ENCODE data around the gene ZC4H2.
"Not testable (repeated sequence)": the region's sequence is repeated elsewhere in the genome, so short reads cannot be mapped to it uniquely, and the experiment has no call there.

Gene ZC4H2

GRCh38 chrX:64975989-64976672 lies at the start of gene ZC4H2:
Gene ZC4H2 (minus strand): TSS chrX:64976450. CDS start chrX:64976377, 73 bp downstream.
- DNase-seq (ENCODE audit: low read depth in 2 of 2, low spot score in 1 of 2), result peak in 1 of 2 donors; percentile 37

GRCh38 chrX:65017451-65017850 lies 41.2 kb upstream of the ZC4H2 start:
- no peak for DNase-seq (ENCODE audit: low read depth in 2 of 2, low spot score in 1 of 2)

DNA sequence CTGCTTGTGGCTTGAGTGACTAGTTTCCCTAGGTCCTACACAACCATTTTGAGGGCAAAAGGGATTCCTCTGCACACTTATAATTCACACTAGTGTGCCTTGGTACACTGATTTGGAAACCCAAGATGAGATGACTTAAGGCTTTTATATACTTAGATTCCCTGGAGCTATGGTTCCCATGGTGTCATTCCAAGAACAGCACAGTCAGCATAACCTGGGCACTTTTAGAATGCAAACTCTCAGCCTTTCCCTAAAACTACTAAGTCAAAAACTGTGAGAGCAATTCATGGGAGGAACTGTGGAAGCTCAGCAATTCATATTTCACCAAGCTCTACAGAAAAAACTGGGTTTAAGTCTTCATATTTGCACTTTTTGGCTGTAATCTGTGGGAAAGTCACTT lies 38.0 kb upstream of the ZC4H2 start:
- DNase-seq (ENCODE audit: low read depth in 2 of 2, low spot score in 1 of 2), result no peak

GRCh38 chrX:65009459-65009858 lies 33.2 kb upstream of the ZC4H2 start:
- no peak for DNase-seq (ENCODE audit: low read depth in 2 of 2, low spot score in 1 of 2)

- DNase-seq (ENCODE audit: low read depth in 2 of 2, low spot score in 1 of 2), result not testable (repeated sequence)
Measured at GRCh38 chrX:65002208-65002607, 26.0 kb upstream of the ZC4H2 start.

DNA sequence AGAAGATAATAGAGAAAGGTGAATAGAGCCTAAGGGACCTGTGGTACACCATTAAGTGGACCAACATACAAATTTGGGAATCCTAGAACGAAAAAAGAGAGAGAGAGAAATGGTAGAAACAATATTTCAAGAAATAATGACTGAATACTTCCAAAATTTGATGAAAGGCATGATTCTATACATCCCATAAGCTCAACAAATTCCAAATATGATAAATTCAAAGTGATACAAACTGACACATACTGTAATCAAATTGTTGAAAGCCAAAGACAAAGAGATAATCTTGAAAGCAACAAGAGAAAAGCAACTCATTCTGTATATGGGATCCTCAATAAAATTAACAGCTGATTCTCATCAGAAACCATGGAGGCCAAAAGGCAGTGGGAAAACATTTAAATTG lies 20.6 kb upstream of the ZC4H2 start:
- DNase-seq (ENCODE audit: low read depth in 2 of 2, low spot score in 1 of 2), result no peak

GRCh38 chrX:64994131-64994798 lies 18.0 kb upstream of the ZC4H2 start:
- DNase-seq (ENCODE audit: low read depth in 2 of 2, low spot score in 1 of 2), result no peak

DNA sequence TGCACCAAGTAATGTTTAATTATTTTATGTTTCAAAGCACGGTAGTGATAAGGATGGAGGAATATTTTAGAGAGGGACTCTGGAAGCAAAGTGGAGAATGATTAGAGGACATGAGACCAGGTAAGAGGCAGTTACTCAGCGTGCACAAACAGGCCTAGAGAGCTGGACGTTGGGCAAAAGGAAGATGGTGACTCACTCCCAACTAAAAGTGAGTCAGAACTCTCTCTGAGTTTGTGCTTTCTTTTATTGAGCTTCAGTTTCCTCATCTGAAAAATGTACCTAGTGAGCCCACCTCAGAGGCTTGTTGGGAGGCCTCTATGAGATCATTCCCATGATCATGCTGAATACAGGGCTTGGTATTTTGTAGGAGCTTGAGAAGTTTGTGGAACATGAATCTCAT lies 1.6 kb upstream of the ZC4H2 start:
- DNase-seq (ENCODE audit: low read depth in 2 of 2, low spot score in 1 of 2), result no peak

DNA sequence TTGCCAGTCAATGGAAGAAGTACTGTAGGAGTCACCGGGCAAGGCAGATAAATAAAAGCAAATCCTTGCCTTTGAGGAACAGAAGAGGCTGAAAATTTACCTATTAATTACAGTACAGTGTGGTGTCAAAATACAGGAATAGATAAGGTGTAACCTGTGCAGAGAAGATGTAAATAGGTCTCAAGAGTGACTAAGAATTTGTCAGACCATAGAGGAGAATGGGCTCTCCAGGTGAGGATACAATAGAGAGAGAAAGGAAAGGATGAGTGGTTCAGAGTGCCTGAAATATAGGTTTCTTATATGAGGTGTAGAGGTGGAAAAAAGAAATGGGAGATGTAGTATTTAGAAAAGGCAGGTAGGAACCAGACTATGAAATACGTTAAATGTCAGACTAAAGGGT lies 801 bp upstream of the ZC4H2 start:
- DNase-seq (ENCODE audit: low read depth in 2 of 2, low spot score in 1 of 2), result no peak

DNA sequence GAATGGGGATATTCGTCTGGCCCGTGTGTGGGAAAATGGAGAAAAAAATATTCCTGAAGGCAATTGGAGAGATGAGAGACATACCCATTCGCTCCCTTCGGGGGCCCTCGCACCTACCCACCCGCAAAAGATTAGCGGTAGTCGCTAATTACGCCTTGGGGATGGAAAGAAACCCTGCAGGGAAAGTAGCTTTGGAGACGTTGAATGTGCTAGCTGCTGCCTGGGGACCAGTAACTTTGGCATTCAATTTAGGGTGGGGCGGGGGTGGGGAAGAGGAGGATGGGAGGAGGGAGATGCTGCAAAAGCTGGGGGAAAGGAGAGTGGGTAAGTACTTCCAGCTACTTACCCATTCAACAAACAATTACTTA lies 407 bp upstream of the ZC4H2 start:
- no peak for DNase-seq (ENCODE audit: low read depth in 2 of 2, low spot score in 1 of 2)

DNA sequence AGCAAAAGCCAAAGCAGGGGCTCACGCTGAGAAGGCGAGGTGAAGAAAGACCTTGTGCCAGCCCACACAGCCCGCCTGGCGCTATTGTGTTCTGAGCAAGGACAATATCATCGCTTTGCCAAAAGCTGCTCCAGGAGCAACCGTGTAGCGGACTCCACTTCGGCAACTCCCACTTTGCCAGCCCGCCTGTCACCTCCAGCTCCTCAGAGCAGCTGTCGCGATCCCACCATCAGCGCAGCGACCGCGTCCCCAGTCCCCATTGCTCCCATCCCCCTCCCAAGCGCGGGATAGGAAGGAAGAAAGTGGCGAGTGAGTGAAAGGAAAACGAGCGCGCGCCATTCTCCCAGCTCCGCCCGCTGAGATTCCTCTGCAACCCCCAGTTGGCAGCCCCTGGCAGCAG lies 759 bp downstream of the ZC4H2 start:
- no peak for DNase-seq (ENCODE audit: low read depth in 2 of 2, low spot score in 1 of 2)

DNA sequence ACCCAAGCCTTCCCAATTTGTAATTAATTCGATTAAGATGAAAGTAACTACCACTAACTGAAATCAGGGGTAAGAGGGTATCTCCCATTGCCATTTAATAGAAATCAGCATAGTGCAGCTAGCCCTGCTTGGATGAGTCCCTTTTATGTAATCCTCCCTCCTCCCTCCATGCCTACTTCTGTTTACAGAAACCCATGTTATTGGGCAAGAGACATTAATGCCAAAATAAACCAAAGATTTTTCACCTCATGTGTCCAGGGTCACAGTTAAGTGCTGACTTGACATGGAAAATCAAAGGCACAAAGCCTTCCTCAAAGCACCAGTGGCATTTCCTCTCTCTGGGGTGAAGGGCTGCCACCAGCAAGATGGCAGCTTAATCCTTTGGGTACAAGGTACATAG lies 50.8 kb downstream of the ZC4H2 start:
- no peak for DNase-seq (ENCODE audit: low read depth in 2 of 2, low spot score in 1 of 2)

- no peak for DNase-seq (ENCODE audit: low read depth in 2 of 2, low spot score in 1 of 2)
Measured at GRCh38 chrX:64908121-64908520, 68.1 kb downstream of the ZC4H2 start.

DNA sequence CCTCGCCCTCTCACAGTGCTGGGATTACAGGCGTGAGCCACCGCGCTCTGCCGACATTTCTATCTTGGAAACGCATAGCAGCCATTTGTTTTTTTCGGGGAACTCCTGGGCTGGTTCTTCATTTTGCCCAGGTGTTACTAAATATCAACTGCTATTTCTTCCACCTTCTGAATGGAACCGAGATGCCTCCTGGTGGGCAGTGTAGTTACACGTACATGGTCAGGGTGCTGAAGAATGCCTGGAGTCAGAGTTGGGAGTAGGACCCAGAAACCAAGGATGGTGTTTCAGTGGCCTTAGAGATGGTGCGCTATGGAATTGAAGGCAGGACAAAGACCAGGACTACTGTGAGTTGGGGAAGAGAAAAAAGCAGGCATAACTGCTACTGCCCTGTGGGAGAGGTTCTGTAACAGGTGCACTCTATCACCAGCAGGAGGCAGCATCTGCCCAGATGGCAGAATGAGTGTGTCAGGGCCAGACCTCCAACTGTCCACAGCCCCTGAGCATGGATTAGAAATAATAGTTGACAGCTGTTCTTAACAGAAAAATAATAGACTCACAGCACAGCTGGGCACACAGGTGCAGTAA lies 81.7 kb downstream of the ZC4H2 start:
- DNase-seq (ENCODE audit: low read depth in 2 of 2, low spot score in 1 of 2), result no peak

DNA sequence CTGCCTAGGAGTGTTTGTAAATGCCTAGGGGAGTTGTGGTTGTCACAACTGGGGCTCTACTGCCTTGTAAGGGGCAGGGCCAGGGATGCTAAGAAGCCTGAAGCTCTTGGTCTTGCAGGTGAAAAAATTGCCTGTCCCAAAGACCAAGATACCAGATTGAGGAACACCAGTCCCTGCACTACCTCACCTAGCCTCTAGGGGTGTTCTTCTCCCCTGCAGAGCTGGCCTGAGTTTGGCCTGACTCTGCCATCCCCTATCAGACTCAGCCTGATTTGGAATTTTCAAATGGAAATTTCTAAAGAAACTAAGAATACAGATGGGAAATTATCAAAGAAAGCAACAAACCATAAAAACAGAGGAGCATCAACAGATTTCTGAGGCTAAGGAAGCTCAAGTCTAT lies 90.4 kb downstream of the ZC4H2 start:
- no peak for DNase-seq (ENCODE audit: low read depth in 2 of 2, low spot score in 1 of 2)

GRCh38 chrX:64878709-64879108 lies 97.5 kb downstream of the ZC4H2 start:
- not testable (repeated sequence) for DNase-seq (ENCODE audit: low read depth in 2 of 2, low spot score in 1 of 2)

DNA sequence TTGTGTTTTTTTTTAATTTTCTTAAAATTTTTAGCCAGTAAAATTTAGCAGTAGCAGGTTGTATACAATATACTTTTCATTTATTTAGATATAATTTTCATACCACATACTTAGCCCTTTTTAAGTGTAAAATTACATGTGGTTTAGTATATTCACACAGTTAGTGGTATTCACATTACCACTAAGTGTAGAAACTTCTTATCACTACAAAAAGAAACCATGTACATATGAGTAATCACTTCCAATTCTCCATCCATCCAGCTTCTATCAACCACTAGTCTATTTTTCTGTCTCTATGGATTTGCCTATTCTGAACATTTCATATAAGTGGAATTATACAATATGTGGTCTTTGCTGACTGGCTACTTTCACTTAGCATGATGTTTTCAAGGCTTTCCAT lies 109.0 kb downstream of the ZC4H2 start:
- DNase-seq (ENCODE audit: low read depth in 2 of 2, low spot score in 1 of 2), result no peak

All from stimulated activated CD8-positive, alpha-beta memory T cell treated with anti-CD3 and anti-CD28 coated beads, Interleukin-4, amount 100 ng/mL, for 4 hours (primary cell).